ENCODE data around the gene TERB1. TPM values are rescaled to one million over a fixed set of nuclear protein-coding genes. Genes with fewer than 3 reads are reported as not detected.
A peak's percentile ranks its signal among the peaks of the same experiment; 100 is the strongest.

Gene TERB1
- polyA plus RNA-seq, 4 donors, result 0.04 TPM; not detected in 3

GRCh38 chr16:66834746-66835145 lies 33.4 kb upstream of the TERB1 start:
- WGBS, 3 donors, result 78 to 88% (median 84%) methylated on average over 5 of the region's 5 CpGs
- H3K4me3 ChIP-seq (ENCODE audit: low read depth in 1 of 3, low read length in 3 of 3), result no peak overlapping the region
- H3K27me3 ChIP-seq (ENCODE audit: control insufficient read depth in 3 of 3, insufficient read depth in 3 of 3, low read length in 3 of 3), result no peaks in the 10 kb centered on the region
- no peak for FAIRE-seq
- DNase-seq, result no peak
- no peak overlapping the region for H3K27ac ChIP-seq (ENCODE audit: low read depth in 1 of 3, low read length in 2 of 3)
- peaks cover under 1 to 3% (median 2%) of the 10 kb centered on the region in 3 donors for H3K4me1 ChIP-seq (ENCODE audit: control insufficient read depth in 3 of 3, insufficient read depth in 2 of 3, low read depth in 1 of 3, low read length in 2 of 3)
- H3K36me3 ChIP-seq (ENCODE audit: control insufficient read depth in 3 of 3, insufficient read depth in 2 of 3, low read depth in 1 of 3, low read length in 3 of 3), result no peaks in the 10 kb centered on the region
- H3K9me3 ChIP-seq (ENCODE audit: control insufficient read depth in 2 of 2, insufficient read depth in 1 of 2, low read depth in 1 of 2, low read length in 1 of 2), result no peaks in the 10 kb centered on the region

GRCh38 chr16:66832661-66833305 lies 31.4 kb upstream of the TERB1 start:
- WGBS, 3 donors, result 66 to 77% (median 76%) methylated on average over 7 of the region's 7 CpGs
- H3K9me3 ChIP-seq (ENCODE audit: control insufficient read depth in 2 of 2, insufficient read depth in 1 of 2, low read depth in 1 of 2, low read length in 1 of 2), result no peaks in the 10 kb centered on the region
- H3K4me3 ChIP-seq (ENCODE audit: low read depth in 1 of 3, low read length in 3 of 3), result no peak overlapping the region
- no peak for DNase-seq
- no peaks in the 10 kb centered on the region for H3K27me3 ChIP-seq (ENCODE audit: control insufficient read depth in 3 of 3, insufficient read depth in 3 of 3, low read length in 3 of 3)
- no peak overlapping the region for H3K27ac ChIP-seq (ENCODE audit: low read depth in 1 of 3, low read length in 2 of 3)
- peaks cover 2 to 5% (median 4%) of the 10 kb centered on the region in 3 donors for H3K4me1 ChIP-seq (ENCODE audit: control insufficient read depth in 3 of 3, insufficient read depth in 2 of 3, low read depth in 1 of 3, low read length in 2 of 3)
- peaks cover 0 to 10% (median under 1%) of the 10 kb centered on the region in 3 donors for H3K36me3 ChIP-seq (ENCODE audit: control insufficient read depth in 3 of 3, insufficient read depth in 2 of 3, low read depth in 1 of 3, low read length in 3 of 3)
- no peak for FAIRE-seq

DNA sequence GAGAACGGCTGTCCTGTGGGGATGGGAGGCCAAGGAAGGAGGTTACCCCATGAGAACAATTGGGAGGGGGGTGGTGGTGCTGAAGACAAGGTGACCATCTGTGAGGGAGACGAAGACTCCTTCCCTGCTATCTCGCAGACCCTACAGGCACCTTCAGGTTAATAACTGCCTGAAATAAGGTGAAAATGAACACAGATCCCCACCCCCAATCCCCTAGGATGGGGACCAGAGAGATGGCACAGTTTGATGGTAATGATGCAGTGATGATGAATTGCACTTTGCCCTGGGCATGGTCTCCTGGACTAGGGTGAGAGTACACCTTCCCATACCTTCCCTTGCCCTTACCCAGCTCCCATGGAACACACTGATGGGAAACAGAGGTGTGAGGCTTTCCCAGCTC lies 30.8 kb upstream of the TERB1 start:
- 84 to 87% (median 85%) methylated on average over 3 of the region's 3 CpGs for WGBS, 3 donors
- Histone ChIP-seq H3K36me3 (ENCODE audit: control insufficient read depth in 3 of 3, insufficient read depth in 2 of 3, low read depth in 1 of 3, low read length in 3 of 3) (peaks cover 0 to 11% (median 2%) of the 10 kb centered on the region in 3 donors), H3K27me3 (ENCODE audit: control insufficient read depth in 3 of 3, insufficient read depth in 3 of 3, low read length in 3 of 3) (no peaks in the 10 kb centered on the region), H3K4me3 (ENCODE audit: low read depth in 1 of 3, low read length in 3 of 3) (no peak overlapping the region), H3K4me1 (ENCODE audit: control insufficient read depth in 3 of 3, insufficient read depth in 2 of 3, low read depth in 1 of 3, low read length in 2 of 3) (peaks cover 2 to 5% (median 4%) of the 10 kb centered on the region in 3 donors), H3K9me3 (ENCODE audit: control insufficient read depth in 2 of 2, insufficient read depth in 1 of 2, low read depth in 1 of 2, low read length in 1 of 2) (no peaks in the 10 kb centered on the region), H3K27ac (ENCODE audit: low read depth in 1 of 3, low read length in 2 of 3) (no peak overlapping the region)
- DNase-seq (peak in 1 of 2 donors; percentile 39), FAIRE-seq (no peak)

GRCh38 chr16:66830422-66831404 lies 29.3 kb upstream of the TERB1 start, which contains the start of gene NAE1:
Gene NAE1, minus strand, starts transcription at chr16:66830976. Its CDS starts 77 bp downstream, at chr16:66830899.
- H3K4me3 ChIP-seq (ENCODE audit: low read depth in 1 of 3, low read length in 3 of 3), result peak within 1 kb of the TSS; percentile 71 to 87 (median 85)
- no peak for FAIRE-seq
- no peaks in the 10 kb centered on the region for H3K27me3 ChIP-seq (ENCODE audit: control insufficient read depth in 3 of 3, insufficient read depth in 3 of 3, low read length in 3 of 3)
- H3K4me1 ChIP-seq (ENCODE audit: control insufficient read depth in 3 of 3, insufficient read depth in 2 of 3, low read depth in 1 of 3, low read length in 2 of 3), result peaks cover 2 to 5% (median 4%) of the 10 kb centered on the region in 3 donors
- 0 to 1% (median 1%) methylated on average over 66 to 84 of the region's 84 CpGs for WGBS, 3 donors
- peak within 1 kb of the TSS; percentile 79 to 95 (median 87) for H3K27ac ChIP-seq (ENCODE audit: low read depth in 1 of 3, low read length in 2 of 3)
- peak; percentile 87 to 97 for DNase-seq
- H3K9me3 ChIP-seq (ENCODE audit: control insufficient read depth in 2 of 2, insufficient read depth in 1 of 2, low read depth in 1 of 2, low read length in 1 of 2), result no peaks in the 10 kb centered on the region
- peaks cover 0 to 17% (median 2%) of the 10 kb centered on the region in 3 donors for H3K36me3 ChIP-seq (ENCODE audit: control insufficient read depth in 3 of 3, insufficient read depth in 2 of 3, low read depth in 1 of 3, low read length in 3 of 3)

DNA sequence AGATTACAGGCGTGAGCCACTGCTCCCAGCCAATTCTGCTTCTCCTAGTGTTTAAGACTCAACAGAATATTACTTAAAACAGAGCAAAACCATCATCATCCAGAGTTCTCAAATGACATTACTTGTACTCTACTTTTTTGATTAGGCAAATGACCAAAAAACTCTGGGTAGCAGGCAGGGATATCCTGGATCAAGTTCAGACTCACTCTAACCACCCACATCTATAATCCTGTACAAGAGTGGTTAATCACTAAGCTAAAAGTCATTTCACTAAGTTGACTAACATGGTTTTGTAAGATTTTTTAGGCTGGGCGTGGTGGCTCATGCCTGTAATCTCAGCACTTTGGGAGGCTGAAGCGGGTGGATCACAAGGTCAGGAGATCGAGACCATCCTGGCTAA lies 22.6 kb upstream of the TERB1 start:
- no peak overlapping the region for H3K4me3 ChIP-seq (ENCODE audit: low read depth in 1 of 3, low read length in 3 of 3)
- 92 to 96% (median 95%) methylated on average over 4 of the region's 4 CpGs for WGBS, 3 donors
- DNase-seq (no peak), FAIRE-seq (no peak)
- no peak overlapping the region for H3K27ac ChIP-seq (ENCODE audit: low read depth in 1 of 3, low read length in 2 of 3)
- H3K27me3 ChIP-seq (ENCODE audit: control insufficient read depth in 3 of 3, insufficient read depth in 3 of 3, low read length in 3 of 3), result no peaks in the 10 kb centered on the region
- H3K36me3 ChIP-seq (ENCODE audit: control insufficient read depth in 3 of 3, insufficient read depth in 2 of 3, low read depth in 1 of 3, low read length in 3 of 3), result peaks cover 0 to 37% (median 13%) of the 10 kb centered on the region in 3 donors
- no peaks in the 10 kb centered on the region for H3K4me1 ChIP-seq (ENCODE audit: control insufficient read depth in 3 of 3, insufficient read depth in 2 of 3, low read depth in 1 of 3, low read length in 2 of 3)
- H3K9me3 ChIP-seq (ENCODE audit: control insufficient read depth in 2 of 2, insufficient read depth in 1 of 2, low read depth in 1 of 2, low read length in 1 of 2), result no peaks in the 10 kb centered on the region

DNA sequence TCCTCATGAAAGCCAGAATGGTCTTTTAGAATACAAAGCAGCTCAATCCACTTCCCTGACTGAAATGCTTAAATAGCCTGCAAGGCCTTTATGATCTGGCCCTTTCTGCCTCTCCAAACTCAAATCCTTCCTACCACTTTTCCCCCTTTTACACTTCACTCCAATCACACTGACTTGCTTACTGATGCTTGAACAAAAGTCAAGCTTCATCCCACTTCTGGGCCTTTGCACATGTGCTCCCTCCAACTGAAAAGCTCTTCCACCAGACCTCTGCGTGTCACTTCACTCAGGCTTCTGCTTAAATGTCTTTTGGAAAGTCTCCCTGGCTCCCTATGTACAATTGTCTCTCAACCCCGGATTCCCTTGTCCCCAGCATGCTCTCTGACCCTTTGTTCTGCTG lies 13.3 kb upstream of the TERB1 start:
- Histone ChIP-seq H3K9me3 (ENCODE audit: control insufficient read depth in 2 of 2, insufficient read depth in 1 of 2, low read depth in 1 of 2, low read length in 1 of 2) (no peaks in the 10 kb centered on the region), H3K4me1 (ENCODE audit: control insufficient read depth in 3 of 3, insufficient read depth in 2 of 3, low read depth in 1 of 3, low read length in 2 of 3) (no peaks in the 10 kb centered on the region), H3K27ac (ENCODE audit: low read depth in 1 of 3, low read length in 2 of 3) (no peak overlapping the region), H3K4me3 (ENCODE audit: low read depth in 1 of 3, low read length in 3 of 3) (no peak overlapping the region), H3K27me3 (ENCODE audit: control insufficient read depth in 3 of 3, insufficient read depth in 3 of 3, low read length in 3 of 3) (no peaks in the 10 kb centered on the region), H3K36me3 (ENCODE audit: control insufficient read depth in 3 of 3, insufficient read depth in 2 of 3, low read depth in 1 of 3, low read length in 3 of 3) (peaks cover 8 to 32% (median 10%) of the 10 kb centered on the region in 3 donors)
- FAIRE-seq (no peak), DNase-seq (no peak)
- WGBS, 3 donors, result 72 to 94% (median 88%) methylated on average over 2 of the region's 2 CpGs

- DNase-seq (no peak), FAIRE-seq (no peak)
- 97 to 99% (median 97%) methylated on average over 7 of the region's 7 CpGs for WGBS, 3 donors
- no peaks in the 10 kb centered on the region for H3K27me3 ChIP-seq (ENCODE audit: control insufficient read depth in 3 of 3, insufficient read depth in 3 of 3, low read length in 3 of 3)
- H3K4me1 ChIP-seq (ENCODE audit: control insufficient read depth in 3 of 3, insufficient read depth in 2 of 3, low read depth in 1 of 3, low read length in 2 of 3), result no peaks in the 10 kb centered on the region
- H3K36me3 ChIP-seq (ENCODE audit: control insufficient read depth in 3 of 3, insufficient read depth in 2 of 3, low read depth in 1 of 3, low read length in 3 of 3), result peaks cover 6 to 41% (median 9%) of the 10 kb centered on the region in 3 donors
- H3K27ac ChIP-seq (ENCODE audit: low read depth in 1 of 3, low read length in 2 of 3), result no peak overlapping the region
- H3K9me3 ChIP-seq (ENCODE audit: control insufficient read depth in 2 of 2, insufficient read depth in 1 of 2, low read depth in 1 of 2, low read length in 1 of 2), result no peaks in the 10 kb centered on the region
- no peak overlapping the region for H3K4me3 ChIP-seq (ENCODE audit: low read depth in 1 of 3, low read length in 3 of 3)
Measured at GRCh38 chr16:66811043-66811442, 9.7 kb upstream of the TERB1 start.

DNA sequence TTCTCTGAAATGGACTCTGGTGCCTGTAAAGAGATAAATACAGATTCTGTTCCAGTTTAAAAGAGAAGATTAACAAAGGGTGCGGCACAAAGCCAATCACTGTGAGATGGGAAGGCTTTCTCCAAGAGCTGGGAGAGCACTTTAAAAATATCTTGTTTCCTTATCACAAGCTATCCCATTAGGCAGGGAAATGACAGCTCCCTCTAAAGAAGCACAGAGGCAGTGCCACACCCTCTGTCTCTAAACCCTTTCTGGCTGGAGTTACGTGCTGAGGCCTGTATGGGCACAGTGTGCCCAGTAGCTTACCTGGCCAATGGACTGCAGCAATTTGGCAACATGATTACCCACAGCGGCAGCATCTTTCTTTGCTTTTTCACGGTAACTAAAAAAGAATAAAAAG lies 9.0 kb upstream of the TERB1 start:
- peaks cover 9 to 36% (median 12%) of the 10 kb centered on the region in 3 donors for H3K36me3 ChIP-seq (ENCODE audit: control insufficient read depth in 3 of 3, insufficient read depth in 2 of 3, low read depth in 1 of 3, low read length in 3 of 3)
- 89 to 94% (median 94%) methylated on average over 4 of the region's 4 CpGs for WGBS, 3 donors
- no peak for FAIRE-seq

More for the DNA sequence above, 9.0 kb upstream of the TERB1 start:
- H3K9me3 ChIP-seq (ENCODE audit: control insufficient read depth in 2 of 2, insufficient read depth in 1 of 2, low read depth in 1 of 2, low read length in 1 of 2), result no peaks in the 10 kb centered on the region
- no peak overlapping the region for H3K27ac ChIP-seq (ENCODE audit: low read depth in 1 of 3, low read length in 2 of 3)
- DNase-seq, result no peak
- H3K4me3 ChIP-seq (ENCODE audit: low read depth in 1 of 3, low read length in 3 of 3), result no peak overlapping the region
- no peaks in the 10 kb centered on the region for H3K27me3 ChIP-seq (ENCODE audit: control insufficient read depth in 3 of 3, insufficient read depth in 3 of 3, low read length in 3 of 3)
- H3K4me1 ChIP-seq (ENCODE audit: control insufficient read depth in 3 of 3, insufficient read depth in 2 of 3, low read depth in 1 of 3, low read length in 2 of 3), result no peaks in the 10 kb centered on the region

All from small intestine (tissue), 7 donors.